RWPE2 (cell line): Measurements from ENCODE around the gene SHC2.

ENCODE experiments used
- ATAC-seq: fragments of 200-7000 bp; cut with Tn5 transposase; 3 replicates; pipeline ENCODE4 v1.9.1; 2021; ENCODE audit warnings: low read depth
- DNase-seq: peaks from one replicate; pipeline ENCODE4 v3.0.0-alpha.2; 2020; ENCODE audit warnings: low spot score
- H3K27ac ChIP-seq: fragments of 450-650 bp; 2 replicates; pipeline ENCODE4 v1.5.1; 2017; ENCODE audit warnings: mild to moderate bottlenecking; ENCODE audit not compliant: poor library complexity, severe bottlenecking
- H3K27me3 ChIP-seq: fragments of 250-450 bp; sonication (Bioruptor Pico); 2 replicates; pipeline ENCODE4 v1.5.1; 2021; ENCODE audit warnings: mild to moderate bottlenecking, moderate library complexity; ENCODE audit not compliant: insufficient read depth, poor library complexity, severe bottlenecking
- H3K36me3 ChIP-seq: fragments of 250-450 bp; sonication (Bioruptor Pico); 2 replicates; pipeline ENCODE4 v1.5.1; 2020; ENCODE audit warnings: low read depth, mild to moderate bottlenecking, moderate library complexity
- H3K4me1 ChIP-seq: fragments of 250-450 bp; sonication (Bioruptor Pico); 2 replicates; pipeline ENCODE4 v1.5.1; 2021; ENCODE audit warnings: mild to moderate bottlenecking, moderate library complexity; ENCODE audit not compliant: insufficient read depth, poor library complexity, severe bottlenecking
- H3K4me3 ChIP-seq: fragments of 250-450 bp; sonication (Bioruptor Pico); 2 replicates; pipeline ENCODE4 v1.5.1; 2021; ENCODE audit warnings: mild to moderate bottlenecking, moderate library complexity; ENCODE audit not compliant: severe bottlenecking
- H3K9me3 ChIP-seq: fragments of 250-450 bp; sonication (Bioruptor Pico); 2 replicates; pipeline ENCODE4 v1.5.1; 2021; ENCODE audit warnings: mild to moderate bottlenecking, moderate library complexity; ENCODE audit not compliant: severe bottlenecking
- TF ChIP-seq, protein P1 (sequence below): fragments of 450-650 bp; IDR thresholded peaks from one replicate; pipeline ENCODE4 v1.5.1; 2017; ENCODE audit warnings: mild to moderate bottlenecking, moderate library complexity; ENCODE audit not compliant: poor library complexity, severe bottlenecking

SHC2 gene

DNA sequence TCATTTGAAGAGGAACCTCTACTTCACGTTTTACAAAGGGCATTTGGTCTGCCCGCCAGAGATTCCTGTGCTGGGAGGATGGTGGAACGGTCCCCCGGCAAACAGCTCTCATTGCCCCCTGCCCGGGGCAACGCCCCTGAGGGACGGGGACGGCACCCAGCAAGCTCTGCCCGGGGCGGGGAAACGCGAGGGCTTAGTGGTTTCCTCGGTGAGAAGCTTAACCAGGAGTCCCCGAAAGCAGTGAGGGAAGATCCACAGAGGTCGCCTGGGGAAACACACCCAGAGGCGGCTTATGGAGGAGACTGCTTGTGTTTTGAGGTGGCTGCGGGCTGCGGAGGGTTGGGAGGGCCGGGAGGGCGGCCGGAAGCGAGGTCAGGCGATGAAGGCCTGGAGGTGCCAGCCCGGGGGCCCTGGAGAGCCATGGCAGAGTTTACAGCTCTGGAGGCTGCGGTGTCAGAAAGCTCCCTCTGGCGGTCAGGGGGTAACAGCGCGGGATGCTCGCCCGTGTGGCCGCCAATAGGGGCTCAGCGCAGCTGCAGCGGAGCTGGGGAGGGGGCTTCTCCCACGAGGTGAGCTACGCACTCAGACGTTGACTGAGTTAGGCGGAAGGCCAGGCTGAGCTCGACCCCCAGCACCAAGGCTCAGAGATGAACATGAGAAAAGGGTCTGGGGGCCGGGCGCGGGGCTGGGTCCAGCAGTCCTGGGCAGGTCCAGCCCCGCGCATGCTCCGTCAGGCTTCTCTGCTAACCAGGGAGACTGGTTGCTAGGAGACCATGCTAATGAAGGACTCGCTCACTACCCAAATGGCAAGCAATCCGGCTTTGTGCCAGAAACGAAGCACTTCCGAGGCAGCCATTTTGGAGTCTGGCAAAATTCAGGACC lies 45.8 kb upstream of the SHC2 start:
- ATAC-seq (peak; percentile 79), DNase-seq (peak; percentile 97)
- H3K4me1 ChIP-seq = peaks cover 11% of the 10 kb centered on the region
- TF ChIP-seq, protein P1, sequence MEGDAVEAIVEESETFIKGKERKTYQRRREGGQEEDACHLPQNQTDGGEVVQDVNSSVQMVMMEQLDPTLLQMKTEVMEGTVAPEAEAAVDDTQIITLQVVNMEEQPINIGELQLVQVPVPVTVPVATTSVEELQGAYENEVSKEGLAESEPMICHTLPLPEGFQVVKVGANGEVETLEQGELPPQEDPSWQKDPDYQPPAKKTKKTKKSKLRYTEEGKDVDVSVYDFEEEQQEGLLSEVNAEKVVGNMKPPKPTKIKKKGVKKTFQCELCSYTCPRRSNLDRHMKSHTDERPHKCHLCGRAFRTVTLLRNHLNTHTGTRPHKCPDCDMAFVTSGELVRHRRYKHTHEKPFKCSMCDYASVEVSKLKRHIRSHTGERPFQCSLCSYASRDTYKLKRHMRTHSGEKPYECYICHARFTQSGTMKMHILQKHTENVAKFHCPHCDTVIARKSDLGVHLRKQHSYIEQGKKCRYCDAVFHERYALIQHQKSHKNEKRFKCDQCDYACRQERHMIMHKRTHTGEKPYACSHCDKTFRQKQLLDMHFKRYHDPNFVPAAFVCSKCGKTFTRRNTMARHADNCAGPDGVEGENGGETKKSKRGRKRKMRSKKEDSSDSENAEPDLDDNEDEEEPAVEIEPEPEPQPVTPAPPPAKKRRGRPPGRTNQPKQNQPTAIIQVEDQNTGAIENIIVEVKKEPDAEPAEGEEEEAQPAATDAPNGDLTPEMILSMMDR = peak; percentile 92
- H3K4me3 ChIP-seq = peak overlapping the region; percentile 79
- H3K27me3 ChIP-seq = no peaks in the 10 kb centered on the region
- H3K36me3 ChIP-seq = no peaks in the 10 kb centered on the region
- no peaks in the 10 kb centered on the region for H3K9me3 ChIP-seq
- H3K27ac ChIP-seq = peak overlapping the region; percentile 69

DNA sequence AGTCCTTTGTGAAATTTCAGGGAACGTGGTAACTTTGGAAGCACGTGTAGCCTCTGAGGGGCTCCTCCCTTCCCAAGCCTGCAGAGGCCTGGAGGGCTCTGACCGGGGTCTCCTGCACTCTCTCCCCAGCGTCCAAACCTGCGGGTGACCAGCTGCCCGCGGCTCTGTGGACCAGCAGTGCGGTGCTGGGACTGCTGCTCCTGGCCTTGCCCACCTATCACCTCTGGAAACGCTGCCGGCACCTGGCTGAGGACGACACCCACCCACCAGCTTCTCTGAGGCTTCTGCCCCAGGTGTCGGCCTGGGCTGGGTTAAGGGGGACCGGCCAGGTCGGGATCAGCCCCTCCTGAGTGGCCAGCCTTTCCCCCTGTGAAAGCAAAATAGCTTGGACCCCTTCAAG lies 43.8 kb upstream of the SHC2 start:
- Histone ChIP-seq H3K27ac (no peak overlapping the region), H3K4me3 (no peak overlapping the region), H3K27me3 (no peaks in the 10 kb centered on the region), H3K4me1 (peaks cover 11% of the 10 kb centered on the region), H3K36me3 (no peaks in the 10 kb centered on the region), H3K9me3 (no peaks in the 10 kb centered on the region)
- no peak for ATAC-seq
- TF ChIP-seq, protein P1 = no peak
- DNase-seq = no peak

DNA sequence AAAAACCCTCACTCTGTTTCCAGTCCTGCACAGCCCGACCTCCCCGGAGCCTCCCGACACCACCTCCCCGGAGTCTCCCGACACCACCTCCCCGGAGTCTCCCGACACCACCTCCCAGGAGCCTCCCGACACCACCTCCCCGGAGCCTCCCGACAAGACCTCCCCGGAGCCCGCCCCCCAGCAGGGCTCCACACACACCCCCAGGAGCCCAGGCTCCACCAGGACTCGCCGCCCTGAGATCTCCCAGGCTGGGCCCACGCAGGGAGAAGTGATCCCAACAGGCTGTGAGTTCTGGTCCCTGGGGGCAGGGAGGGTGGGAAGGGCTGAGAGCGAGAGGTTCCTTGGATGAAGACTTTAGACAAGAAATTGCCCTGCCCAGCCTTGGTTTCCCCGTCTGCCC lies 40.8 kb upstream of the SHC2 start:
- TF ChIP-seq, protein P1 = no peak
- Histone ChIP-seq H3K27me3 (peaks cover 7% of the 10 kb centered on the region), H3K4me3 (no peak overlapping the region), H3K36me3 (no peaks in the 10 kb centered on the region), H3K27ac (no peak overlapping the region), H3K4me1 (peaks cover 11% of the 10 kb centered on the region), H3K9me3 (no peaks in the 10 kb centered on the region)
- DNase-seq = no peak
- ATAC-seq = no peak

- Histone ChIP-seq H3K27me3 (peaks cover 15% of the 10 kb centered on the region), H3K9me3 (no peaks in the 10 kb centered on the region), H3K4me3 (no peak overlapping the region), H3K4me1 (no peaks in the 10 kb centered on the region), H3K27ac (no peak overlapping the region), H3K36me3 (no peaks in the 10 kb centered on the region)
- ATAC-seq (no peak), DNase-seq (no peak)
- TF ChIP-seq, protein P1 = no peak
Measured at GRCh38 chr19:498977-499623, 38.3 kb upstream of the SHC2 start.
